Endothelial cell of umbilical vein (primary cell): ENCODE results near the gene FXYD6. TPM values are rescaled to one million over a fixed set of nuclear protein-coding genes. Genes with fewer than 3 reads are reported as not detected.

ENCODE experiments used
- BruUV-seq: library from RNA; stranded (reverse); fragments of 400-500 nt; replicated peaks from 2 replicates; lab custom pipeline; 2021; lab: Mats Ljungman, UMichigan
- CTCF ChIA-PET: fragments of 300-600, 350-600 bp; sonication (Branson Sonifier 250); formaldehyde crosslinking; loops from one replicate; lab custom pipeline; 2021; ENCODE audit warnings: antibody characterized with exemption, inconsistent platforms; lab: Charles Lee
- POLR2A ChIA-PET: fragments of 300-600, 350-600 bp; sonication (Branson Sonifier 250); formaldehyde crosslinking; loops from one replicate; lab custom pipeline; 2021; ENCODE audit warnings: antibody characterized with exemption, inconsistent platforms; lab: Charles Lee
- DNase-seq: peaks from one replicate; pipeline ENCODE4 v3.0.0-alpha.2; 2011; ENCODE audit warnings: low read depth, low spot score
- FAIRE-seq: peaks from 2 replicates; lab custom pipeline; 2011; peaks lifted over from hg19 to GRCh38; lab: Jason Lieb, UNC
- H2AFZ ChIP-seq: 2 replicates; pipeline ENCODE4 v1.6.0; 2012; ENCODE audit warnings: low read depth, low read length, control low read depth, inconsistent platforms
- H3K27ac ChIP-seq: 2 replicates; pipeline ENCODE4 v1.5.1; 2011; ENCODE audit warnings: low read depth, mild to moderate bottlenecking, control low read depth, low read length, moderate library complexity; ENCODE audit not compliant: insufficient read depth
- H3K27me3 ChIP-seq, 2 experiments: 2 replicates each; pipeline versions ENCODE4 v1.6.0 to v1.6.1; 2011; ENCODE audit warnings: low read length in 2 of 2, mixed read lengths in 1 of 2; ENCODE audit not compliant: control insufficient read depth in 2 of 2, insufficient read depth in 2 of 2
- H3K36me3 ChIP-seq, 2 experiments: 2 replicates in 1 of 2; 3 replicates in 1 of 2; pipeline ENCODE4 v1.5.1; 2011; ENCODE audit warnings: low read length in 2 of 2, mild to moderate bottlenecking in 1 of 2, moderate library complexity in 1 of 2; ENCODE audit not compliant: control insufficient read depth in 2 of 2, insufficient read depth in 2 of 2; ENCODE audit errors: extremely low read depth in 1 of 2
- H3K4me1 ChIP-seq: 3 replicates; pipeline ENCODE4 v1.5.1; 2011; ENCODE audit warnings: mild to moderate bottlenecking, low read length; ENCODE audit not compliant: control insufficient read depth, insufficient read depth; ENCODE audit errors: extremely low read depth
- H3K4me2 ChIP-seq: 2 replicates; pipeline ENCODE4 v1.6.1; 2011; ENCODE audit warnings: low read length, control low read depth, mixed read lengths; ENCODE audit not compliant: insufficient read depth
- H3K4me3 ChIP-seq, 3 experiments: fragments of 200-600 bp in 1 of 3; sonication (generic), shearing (Covaris generic) in 1 of 3; replicated peaks in 1 of 3; 2 replicates each; pipeline ENCODE4 v1.5.1; 2011 to 2016; ENCODE audit warnings: control low read depth in 3 of 3, low read length in 3 of 3, mild to moderate bottlenecking in 2 of 3, inconsistent platforms in 1 of 3, low read depth in 1 of 3, moderate library complexity in 1 of 3; ENCODE audit not compliant: insufficient read depth in 1 of 3
- H3K79me2 ChIP-seq: 2 replicates; pipeline ENCODE4 v1.6.0; 2012; ENCODE audit warnings: low read length, inconsistent platforms; ENCODE audit not compliant: control insufficient read depth, insufficient read depth
- H3K9ac ChIP-seq: replicated peaks from 2 replicates; pipeline ENCODE3; 2011; ENCODE audit warnings: low read length, control low read depth; ENCODE audit not compliant: insufficient read depth; ENCODE audit errors: extremely low read depth
- H3K9me1 ChIP-seq: replicated peaks from 3 replicates; pipeline ENCODE4 v1.6.0; 2011; ENCODE audit warnings: mild to moderate bottlenecking, low read length; ENCODE audit not compliant: control insufficient read depth, insufficient read depth; ENCODE audit errors: extremely low read depth
- H3K9me3 ChIP-seq: replicated peaks from 2 replicates; pipeline ENCODE4 v1.5.1; 2012; ENCODE audit warnings: low read length, inconsistent platforms; ENCODE audit not compliant: control insufficient read depth, insufficient read depth
- H4K20me1 ChIP-seq: replicated peaks from 2 replicates; pipeline ENCODE3; 2011; ENCODE audit warnings: mild to moderate bottlenecking, low read length; ENCODE audit not compliant: control insufficient read depth, insufficient read depth; ENCODE audit errors: extremely low read depth
- GATA2 ChIP-seq: IDR thresholded peaks from 2 replicates; pipeline ENCODE4 v1.7.0; 2011; ENCODE audit warnings: low read depth, mild to moderate bottlenecking, moderate library complexity, mixed read lengths, low read length; ENCODE audit not compliant: insufficient read length, insufficient read depth
- MYC ChIP-seq: IDR thresholded peaks from one replicate; pipeline ENCODE4 v1.6.1; 2011; ENCODE audit warnings: mild to moderate bottlenecking, low read depth, low read length
- POLR2A ChIP-seq: IDR thresholded peaks from 2 replicates; pipeline ENCODE4 v1.6.1; 2012; ENCODE audit warnings: low read depth, mild to moderate bottlenecking, control low read depth, low read length
- dilution Hi-C: fragments of 300-500 bp; cut with MboI; formaldehyde crosslinking; loops from one replicate; pipeline ENCODE4 v1.15.0; 2019; ENCODE audit warnings: low sequenced_read_pairs; ENCODE audit not compliant: extremely low pct_ligation_motif_present
- intact Hi-C: fragments of 100-400 bp; cut with micrococcal nuclease; formaldehyde crosslinking; loops from one replicate; pipeline ENCODE4 v1.10.0; 2022
- polyA plus RNA-seq, 4 experiments: library from polyadenylated mRNA; depleted of rRNA in 3 of 4; stranded (reverse) in 3 of 4; unstranded in 1 of 4; fragments of >200 nt; gene quantifications; 2 replicates each; pipeline versions ENCODE4 v1.2.1 to v1.2.3, GENCODE V29; 2011 to 2012; ENCODE audit warnings: missing spikeins in 1 of 4
- total RNA-seq: library from RNA; stranded (reverse); gene quantifications from 2 replicates; pipeline ENCODE4 v1.2.3, GENCODE V29; 2021
- TF ChIP-seq, protein P1 (sequence below), 2 donors: IDR thresholded peaks; 1 replicate in 1 of 2; 2 replicates in 1 of 2; pipeline ENCODE4 v1.5.1; 2011; ENCODE audit warnings: low read length in 2 of 2, mild to moderate bottlenecking in 2 of 2, moderate library complexity in 2 of 2, control low read depth in 1 of 2, inconsistent platforms in 1 of 2, low read depth in 1 of 2; ENCODE audit not compliant: insufficient read depth in 1 of 2; ENCODE audit errors: extremely low read depth in 1 of 2

The FXYD6 gene
- total and polyA plus RNA-seq, 2 donors (not counting 3 experiments of a cell fraction or from before 2014, with no cell fraction given): 1.4 to 8.7 TPM

- Histone ChIP-seq H4K20me1 (no peaks in the 10 kb centered on the region), H3K4me2 (no peak overlapping the region), H3K9me3 (no peaks in the 10 kb centered on the region), H3K36me3 (no peaks in the 10 kb centered on the region), H2AFZ (peak overlapping the region; percentile 54), H3K4me1 (no peaks in the 10 kb centered on the region), H3K9me1 (no peaks in the 10 kb centered on the region), H3K27me3 (peaks cover 2 to 10% of the 10 kb centered on the region in 2 experiments), H3K79me2 (no peaks in the 10 kb centered on the region), H3K4me3 (no peak overlapping the region), H3K9ac (no peak overlapping the region), H3K27ac (no peak overlapping the region)
- FAIRE-seq (no peak), DNase-seq (no peak)
- no peak for TF ChIP-seq MYC
- intact Hi-C loops: no loop called here
- POLR2A ChIA-PET: no interaction called here
- no TSS peak for BruUV-seq
- CTCF ChIA-PET: no interaction called here
- dilution Hi-C loops: no loop called here
Measured at GRCh38 chr11:117849781-117850414, 26.6 kb downstream of the FXYD6 start.

DNA sequence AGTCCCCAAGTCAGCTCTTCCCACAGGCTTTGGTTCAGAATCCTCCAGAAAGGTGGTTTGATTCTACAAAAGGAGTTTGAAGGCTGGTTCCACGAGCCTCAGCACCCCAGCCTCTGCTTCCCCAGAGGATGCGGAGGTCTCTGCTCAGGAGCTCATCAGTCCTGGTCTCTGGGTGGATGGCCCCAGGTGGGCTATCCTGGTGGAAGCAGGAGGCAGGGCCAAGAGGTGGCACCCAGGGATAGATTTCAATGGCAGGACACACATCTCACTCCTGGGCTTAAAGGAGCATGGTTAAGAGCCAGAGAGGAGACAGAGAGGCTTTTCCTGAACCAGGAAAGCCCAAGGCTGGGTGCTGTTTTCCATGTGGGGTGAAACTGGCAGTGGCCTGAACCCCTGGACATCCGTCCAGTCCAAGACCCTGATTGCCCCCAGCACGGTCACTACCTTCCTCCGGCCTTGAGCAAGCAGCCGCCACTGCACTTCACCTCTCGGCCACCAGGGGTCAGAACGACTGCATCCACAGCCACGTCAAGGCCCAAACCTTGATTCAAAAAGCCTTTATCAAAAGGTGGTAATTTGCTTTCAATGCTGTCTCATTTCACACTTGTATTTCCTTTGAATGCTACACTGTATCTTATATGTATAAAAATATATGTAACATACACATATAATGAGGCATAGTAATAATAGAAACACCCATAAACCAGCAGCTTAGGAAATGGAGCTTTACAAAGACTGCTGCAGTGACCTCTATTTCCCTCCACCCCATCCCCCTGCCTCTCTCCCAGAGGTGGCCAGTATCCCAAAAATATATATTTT is 32.6 kb downstream of the FXYD6 start:
- intact Hi-C loops (loop anchor here (1.0 kb wide), 6 partner anchors 20 to 209 kb away; partner anchors contain the start of genes FXYD2 and IL10RA), dilution Hi-C loops (no loop called here)
- Histone ChIP-seq H3K79me2 (no peaks in the 10 kb centered on the region), H3K4me3 (no peak overlapping the region), H3K9me3 (no peaks in the 10 kb centered on the region), H4K20me1 (no peaks in the 10 kb centered on the region), H3K9me1 (no peaks in the 10 kb centered on the region), H2AFZ (no peak overlapping the region), H3K36me3 (no peaks in the 10 kb centered on the region), H3K4me2 (no peak overlapping the region), H3K4me1 (no peaks in the 10 kb centered on the region), H3K9ac (no peak overlapping the region), H3K27me3 (peaks cover 0 to 2% of the 10 kb centered on the region in 2 experiments), H3K27ac (no peak overlapping the region)
- ChIA-PET POLR2A (no interaction called here), CTCF (interaction anchor here (0.6 to 7.8 kb wide), 16 partner anchors 10 to 210 kb away, joined by 3 to 229 read pairs (median 4); partner anchors contain the start of gene FXYD2)
- TF ChIP-seq POLR2A (no peak), GATA2 (no peak), MYC (no peak)
- TF ChIP-seq, protein P1, sequence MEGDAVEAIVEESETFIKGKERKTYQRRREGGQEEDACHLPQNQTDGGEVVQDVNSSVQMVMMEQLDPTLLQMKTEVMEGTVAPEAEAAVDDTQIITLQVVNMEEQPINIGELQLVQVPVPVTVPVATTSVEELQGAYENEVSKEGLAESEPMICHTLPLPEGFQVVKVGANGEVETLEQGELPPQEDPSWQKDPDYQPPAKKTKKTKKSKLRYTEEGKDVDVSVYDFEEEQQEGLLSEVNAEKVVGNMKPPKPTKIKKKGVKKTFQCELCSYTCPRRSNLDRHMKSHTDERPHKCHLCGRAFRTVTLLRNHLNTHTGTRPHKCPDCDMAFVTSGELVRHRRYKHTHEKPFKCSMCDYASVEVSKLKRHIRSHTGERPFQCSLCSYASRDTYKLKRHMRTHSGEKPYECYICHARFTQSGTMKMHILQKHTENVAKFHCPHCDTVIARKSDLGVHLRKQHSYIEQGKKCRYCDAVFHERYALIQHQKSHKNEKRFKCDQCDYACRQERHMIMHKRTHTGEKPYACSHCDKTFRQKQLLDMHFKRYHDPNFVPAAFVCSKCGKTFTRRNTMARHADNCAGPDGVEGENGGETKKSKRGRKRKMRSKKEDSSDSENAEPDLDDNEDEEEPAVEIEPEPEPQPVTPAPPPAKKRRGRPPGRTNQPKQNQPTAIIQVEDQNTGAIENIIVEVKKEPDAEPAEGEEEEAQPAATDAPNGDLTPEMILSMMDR (IDR thresholded peaks at IDR 0.05; ENCODE audit: extremely low read depth in 1 of 2, insufficient read depth in 1 of 2, low read depth in 1 of 2, low read length in 2 of 2): peak; percentile 92 to 95
- DNase-seq (peak; percentile 69), FAIRE-seq (peak; percentile 92)
- no TSS peak for BruUV-seq
